H1 (cell line): ENCODE data around the gene RWDD3.

ENCODE experiments used
- BRCA1 ChIP-seq: IDR thresholded peaks from 2 replicates; pipeline ENCODE4 v1.6.1; 2012; ENCODE audit warnings: low read depth, low read length, improper control_type of control experiment
- CBX8 ChIP-seq: fragments of 300-800, 300-1000 bp; sonication (generic); IDR thresholded peaks from 2 replicates; pipeline ENCODE4 v1.7.1; 2016; ENCODE audit warnings: low read depth, low read length, borderline replicate concordance
- CREB1 ChIP-seq: IDR thresholded peaks from 2 replicates; pipeline ENCODE4 v1.6.1; 2012; ENCODE audit warnings: inconsistent platforms
- EZH2 ChIP-seq: fragments of 200-600 bp; sonication (generic); IDR thresholded peaks from 2 replicates; pipeline ENCODE4 v1.7.1; 2012; ENCODE audit warnings: low read depth, mild to moderate bottlenecking, moderate library complexity, low read length, inconsistent platforms; ENCODE audit not compliant: severe bottlenecking
- MAFK ChIP-seq: IDR thresholded peaks from 2 replicates; pipeline ENCODE4 v1.6.1; 2012; ENCODE audit warnings: low read depth, mild to moderate bottlenecking, improper control_type of control experiment, low read length
- NRF1 ChIP-seq: IDR thresholded peaks from 2 replicates; pipeline ENCODE4 v1.6.1; 2011; ENCODE audit warnings: mild to moderate bottlenecking, low read depth, low read length, improper control_type of control experiment
- POLR2A ChIP-seq, 2 experiments: IDR thresholded peaks; 1 replicate in 1 of 2; 2 replicates in 1 of 2; pipeline ENCODE4 v1.6.1; 2011; ENCODE audit warnings: low read depth in 2 of 2, low read length in 2 of 2, mild to moderate bottlenecking in 2 of 2; ENCODE audit errors: control extremely low read depth in 1 of 2
- POLR2AphosphoS5 ChIP-seq: IDR thresholded peaks from 2 replicates; pipeline ENCODE4 v1.6.1; 2011; ENCODE audit warnings: low read depth, low read length
- RBBP5 ChIP-seq: IDR thresholded peaks from 2 replicates; pipeline ENCODE4 v1.7.1; 2012; ENCODE audit warnings: low read depth, mild to moderate bottlenecking, inconsistent platforms, low read length, moderate library complexity, borderline replicate concordance
- USF2 ChIP-seq: IDR thresholded peaks from 2 replicates; pipeline ENCODE4 v1.6.1; 2011; ENCODE audit warnings: low read length, improper control_type of control experiment
- ZNF274 ChIP-seq: IDR thresholded peaks from 2 replicates; pipeline ENCODE4 v1.7.0; 2012; ENCODE audit warnings: low read length, borderline replicate concordance; ENCODE audit errors: extremely low read depth
- TF ChIP-seq, protein P1 (sequence below), 3 experiments: IDR thresholded peaks; 1 replicate in 2 of 3; 2 replicates in 1 of 3; pipeline versions ENCODE4 v1.5.1 to v1.6.1; 2011; ENCODE audit warnings: low read length in 3 of 3, mild to moderate bottlenecking in 3 of 3, inconsistent platforms in 2 of 3, low read depth in 1 of 3, moderate library complexity in 1 of 3; ENCODE audit not compliant: insufficient read depth in 1 of 3; ENCODE audit errors: control extremely low read depth in 1 of 3
- TF ChIP-seq, protein P2 (sequence below): IDR thresholded peaks from 2 replicates; pipeline ENCODE4 v1.6.1; 2012; ENCODE audit warnings: low read length, inconsistent platforms

DNA sequence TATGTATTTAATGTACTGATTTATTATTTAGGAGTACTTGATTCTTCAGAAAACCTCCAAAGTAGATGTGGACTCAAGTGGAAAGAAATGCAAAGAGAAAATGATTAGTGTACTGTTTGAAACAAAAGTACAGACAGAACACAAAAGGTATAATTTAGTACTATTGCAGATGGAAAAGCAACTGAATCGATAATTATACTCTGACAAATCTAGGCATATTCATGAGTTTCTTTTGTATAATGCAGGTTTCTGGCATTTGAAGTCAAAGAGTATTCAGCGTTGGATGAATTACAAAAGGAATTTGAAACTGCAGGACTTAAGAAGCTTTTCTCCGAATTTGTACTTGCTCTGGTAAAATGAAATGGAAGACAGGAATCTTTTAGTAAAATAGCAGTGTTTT lies 12.5 kb downstream of the RWDD3 start:
- no peak for TF ChIP-seq ZNF274
- TF ChIP-seq, protein P1, sequence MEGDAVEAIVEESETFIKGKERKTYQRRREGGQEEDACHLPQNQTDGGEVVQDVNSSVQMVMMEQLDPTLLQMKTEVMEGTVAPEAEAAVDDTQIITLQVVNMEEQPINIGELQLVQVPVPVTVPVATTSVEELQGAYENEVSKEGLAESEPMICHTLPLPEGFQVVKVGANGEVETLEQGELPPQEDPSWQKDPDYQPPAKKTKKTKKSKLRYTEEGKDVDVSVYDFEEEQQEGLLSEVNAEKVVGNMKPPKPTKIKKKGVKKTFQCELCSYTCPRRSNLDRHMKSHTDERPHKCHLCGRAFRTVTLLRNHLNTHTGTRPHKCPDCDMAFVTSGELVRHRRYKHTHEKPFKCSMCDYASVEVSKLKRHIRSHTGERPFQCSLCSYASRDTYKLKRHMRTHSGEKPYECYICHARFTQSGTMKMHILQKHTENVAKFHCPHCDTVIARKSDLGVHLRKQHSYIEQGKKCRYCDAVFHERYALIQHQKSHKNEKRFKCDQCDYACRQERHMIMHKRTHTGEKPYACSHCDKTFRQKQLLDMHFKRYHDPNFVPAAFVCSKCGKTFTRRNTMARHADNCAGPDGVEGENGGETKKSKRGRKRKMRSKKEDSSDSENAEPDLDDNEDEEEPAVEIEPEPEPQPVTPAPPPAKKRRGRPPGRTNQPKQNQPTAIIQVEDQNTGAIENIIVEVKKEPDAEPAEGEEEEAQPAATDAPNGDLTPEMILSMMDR (IDR thresholded peaks at IDR 0.05; ENCODE audit: control extremely low read depth in 1 of 3, insufficient read depth in 1 of 3, low read depth in 1 of 3, low read length in 3 of 3) = no peak
- TF ChIP-seq BRCA1 = no peak
- no peak for TF ChIP-seq POLR2AphosphoS5
- no peak for TF ChIP-seq CBX8
- no peak for TF ChIP-seq POLR2A (IDR thresholded peaks at IDR 0.05; ENCODE audit: control extremely low read depth in 1 of 2, low read depth in 2 of 2, low read length in 2 of 2)
- no peak for TF ChIP-seq CREB1
- no peak for TF ChIP-seq EZH2
- TF ChIP-seq, protein P2, sequence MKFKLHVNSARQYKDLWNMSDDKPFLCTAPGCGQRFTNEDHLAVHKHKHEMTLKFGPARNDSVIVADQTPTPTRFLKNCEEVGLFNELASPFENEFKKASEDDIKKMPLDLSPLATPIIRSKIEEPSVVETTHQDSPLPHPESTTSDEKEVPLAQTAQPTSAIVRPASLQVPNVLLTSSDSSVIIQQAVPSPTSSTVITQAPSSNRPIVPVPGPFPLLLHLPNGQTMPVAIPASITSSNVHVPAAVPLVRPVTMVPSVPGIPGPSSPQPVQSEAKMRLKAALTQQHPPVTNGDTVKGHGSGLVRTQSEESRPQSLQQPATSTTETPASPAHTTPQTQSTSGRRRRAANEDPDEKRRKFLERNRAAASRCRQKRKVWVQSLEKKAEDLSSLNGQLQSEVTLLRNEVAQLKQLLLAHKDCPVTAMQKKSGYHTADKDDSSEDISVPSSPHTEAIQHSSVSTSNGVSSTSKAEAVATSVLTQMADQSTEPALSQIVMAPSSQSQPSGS = no peak
- TF ChIP-seq MAFK = no peak
- no peak for TF ChIP-seq USF2
- no peak for TF ChIP-seq NRF1
- TF ChIP-seq RBBP5 = no peak
